ENCODE results near the gene TMEM151B. TPM values are rescaled to one million over a fixed set of nuclear protein-coding genes. Genes with fewer than 3 reads are reported as not detected.

TMEM151B gene
- polyA plus RNA-seq, 1 donor from 2014 or later = 66.0 TPM

GRCh38 chr6:44223319-44224028 lies 46.8 kb upstream of the TMEM151B start, which contains the start of gene SLC29A1:
TSS of gene SLC29A1 (plus strand) at chr6:44223595. CDS start at chr6:44227314, 3,719 bp downstream.
- H4K20me1 ChIP-seq (ENCODE audit: insufficient read depth) = no peaks in the 10 kb centered on the region
- H3K9me2 ChIP-seq (ENCODE audit: insufficient read depth, low read length) = no peaks in the 10 kb centered on the region
- no peaks in the 10 kb centered on the region for H3K36me3 ChIP-seq (ENCODE audit: insufficient read depth, low read length)
- H3F3A ChIP-seq (ENCODE audit: insufficient read depth, low read length, poor library complexity, severe bottlenecking) = no peaks in the 10 kb centered on the region
- peak within 1 kb of the TSS; percentile 9 for H3K27ac ChIP-seq (ENCODE audit: low read length)
- peak within 1 kb of the TSS; percentile 77 for H3K4me3 ChIP-seq (ENCODE audit: low read length)
- peaks cover 4% of the 10 kb centered on the region for H3K27me3 ChIP-seq (ENCODE audit: insufficient read depth, low read depth, low read length)
- H3K4me2 ChIP-seq (ENCODE audit: low read length) = peak within 1 kb of the TSS; percentile 80
- peak; percentile 57 for TF ChIP-seq POLR2AphosphoS5 (IDR thresholded peaks at IDR 0.05)
- TF ChIP-seq REST (IDR thresholded peaks at IDR 0.05; ENCODE audit: borderline replicate concordance) = no peak
- no peak for TF ChIP-seq CTCF (IDR thresholded peaks at IDR 0.05; ENCODE audit: poor library complexity, severe bottlenecking)
- no peak for TF ChIP-seq TAF1 (IDR thresholded peaks at IDR 0.05; ENCODE audit: low read depth)
- no peak for TF ChIP-seq EZH2 (IDR thresholded peaks at IDR 0.05; ENCODE audit: borderline replicate concordance, insufficient read depth, low read length, poor library complexity, severe bottlenecking)
- TF ChIP-seq RAD21 (conservative IDR thresholded peaks at IDR 0.05) = no peak
- TF ChIP-seq MXI1 (conservative IDR thresholded peaks at IDR 0.05; ENCODE audit: poor library complexity, severe bottlenecking) = peak; percentile 96
- peaks cover 3% of the 10 kb centered on the region for H3K79me2 ChIP-seq (replicated peaks; ENCODE audit: insufficient read depth, low read length)
- H3K9me3 ChIP-seq (ENCODE audit: low read length) = no peaks in the 10 kb centered on the region
- peak within 1 kb of the TSS; percentile 54 for H2AFZ ChIP-seq (ENCODE audit: low read depth, low read length)
- H3K9ac ChIP-seq (ENCODE audit: low read length) = peak within 1 kb of the TSS; percentile 55

- Histone ChIP-seq H3K9ac (ENCODE audit: low read length) (peak overlapping the region; percentile 55), H3K9me2 (ENCODE audit: insufficient read depth, low read length) (no peaks in the 10 kb centered on the region), H2AFZ (ENCODE audit: low read depth, low read length) (no peak overlapping the region), H3K9me3 (ENCODE audit: low read length) (no peaks in the 10 kb centered on the region), H3F3A (ENCODE audit: insufficient read depth, low read length, poor library complexity, severe bottlenecking) (no peaks in the 10 kb centered on the region), H3K4me2 (ENCODE audit: low read length) (peak overlapping the region; percentile 80), H3K36me3 (ENCODE audit: insufficient read depth, low read length) (no peaks in the 10 kb centered on the region), H3K27ac (ENCODE audit: low read length) (no peak overlapping the region), H4K20me1 (ENCODE audit: insufficient read depth) (no peaks in the 10 kb centered on the region), H3K27me3 (ENCODE audit: insufficient read depth, low read depth, low read length) (peaks cover 1% of the 10 kb centered on the region), H3K4me3 (ENCODE audit: low read length) (peak overlapping the region; percentile 77), H3K79me2 (replicated peaks; ENCODE audit: insufficient read depth, low read length) (peaks cover 3% of the 10 kb centered on the region)
- TF ChIP-seq POLR2AphosphoS5 (IDR thresholded peaks at IDR 0.05) = no peak
- peak; percentile 45 for TF ChIP-seq CTCF (IDR thresholded peaks at IDR 0.05; ENCODE audit: poor library complexity, severe bottlenecking)
- TF ChIP-seq RAD21 (conservative IDR thresholded peaks at IDR 0.05) = peak; percentile 27
These were observed 46.0 kb upstream of the TMEM151B start for GRCh38 chr6:44224029-44224964.
